ENCODE results near the gene GTF2IRD1. TPM values are rescaled to one million over a fixed set of nuclear protein-coding genes. Genes with fewer than 3 reads are reported as not detected.
A peak's percentile ranks its signal among the peaks of the same experiment; 100 is the strongest.
"Not testable (repeated sequence)": the region's sequence is repeated elsewhere in the genome, so short reads cannot be mapped to it uniquely, and the experiment has no call there.

GTF2IRD1 gene
- total RNA-seq, 2 experiments from 2014 or later, result 0.94 to 1.3 TPM

GRCh38 chr7:74491490-74491889 is 37.8 kb downstream of the GTF2IRD1 start:
- H3K4me1 Mint-ChIP-seq; H3K27ac Mint-ChIP-seq; DNase-seq; H3K36me3 Mint-ChIP-seq (ENCODE audit: low read depth); POLR2A ChIA-PET; H3K9me3 Mint-ChIP-seq; H3K27me3 Mint-ChIP-seq; H3K4me3 Mint-ChIP-seq; CTCF ChIA-PET: not testable (repeated sequence)

GRCh38 chr7:74493295-74493694 is 39.6 kb downstream of the GTF2IRD1 start:
- H3K27ac Mint-ChIP-seq, result peak overlapping the region; percentile 36
- no peak overlapping the region for H3K4me3 Mint-ChIP-seq
- peaks cover 2% of the 10 kb centered on the region for H3K9me3 Mint-ChIP-seq
- no peaks in the 10 kb centered on the region for H3K36me3 Mint-ChIP-seq (ENCODE audit: low read depth)
- CTCF ChIA-PET, result interaction anchor here (1.6 kb wide), 1 partner anchor 75 kb away, joined by 3 read pairs; no protein-coding TSS in a partner anchor
- no peak for DNase-seq
- no peaks in the 10 kb centered on the region for H3K27me3 Mint-ChIP-seq
- POLR2A ChIA-PET, result no interaction called here
- H3K4me1 Mint-ChIP-seq, result no peaks in the 10 kb centered on the region

- Mint-ChIP-seq H3K27me3 (no peaks in the 10 kb centered on the region), H3K4me1 (no peaks in the 10 kb centered on the region), H3K9me3 (peaks cover 2% of the 10 kb centered on the region), H3K36me3 (ENCODE audit: low read depth) (no peaks in the 10 kb centered on the region), H3K27ac (no peak overlapping the region), H3K4me3 (no peak overlapping the region)
- no peak for DNase-seq
- POLR2A ChIA-PET, result no interaction called here
- CTCF ChIA-PET, result interaction anchor here (1.6 kb wide), 1 partner anchor 76 kb away, joined by 3 read pairs; no protein-coding TSS in a partner anchor
Observed at GRCh38 chr7:74494076-74494548, 40.4 kb downstream of the GTF2IRD1 start.

- Mint-ChIP-seq H3K4me3 (no peak overlapping the region), H3K27ac (no peak overlapping the region), H3K9me3 (peaks cover 2% of the 10 kb centered on the region), H3K27me3 (no peaks in the 10 kb centered on the region), H3K36me3 (ENCODE audit: low read depth) (no peaks in the 10 kb centered on the region), H3K4me1 (no peaks in the 10 kb centered on the region)
- ChIA-PET CTCF (no interaction called here), POLR2A (no interaction called here)
- no peak for DNase-seq
Observed at GRCh38 chr7:74495112-74496086, 41.7 kb downstream of the GTF2IRD1 start.

- Mint-ChIP-seq H3K4me1 (no peaks in the 10 kb centered on the region), H3K9me3 (peaks cover 2% of the 10 kb centered on the region), H3K27ac (no peak overlapping the region), H3K4me3 (no peak overlapping the region), H3K36me3 (ENCODE audit: low read depth) (no peaks in the 10 kb centered on the region), H3K27me3 (no peaks in the 10 kb centered on the region)
- CTCF ChIA-PET, result no interaction called here
- POLR2A ChIA-PET, result no interaction called here
- DNase-seq, result no peak
Observed at GRCh38 chr7:74496272-74496671, 42.6 kb downstream of the GTF2IRD1 start.

- POLR2A ChIA-PET; H3K4me1 Mint-ChIP-seq; DNase-seq; H3K36me3 Mint-ChIP-seq (ENCODE audit: low read depth); H3K27me3 Mint-ChIP-seq; H3K9me3 Mint-ChIP-seq; H3K4me3 Mint-ChIP-seq; H3K27ac Mint-ChIP-seq: not testable (repeated sequence)
- CTCF ChIA-PET, result interaction anchor here (0.7 kb wide), 1 partner anchor 518 kb away, joined by 3 read pairs; no protein-coding TSS in a partner anchor
Observed at GRCh38 chr7:74496773-74497172, 43.1 kb downstream of the GTF2IRD1 start.

- Mint-ChIP-seq H3K4me3 (no peak overlapping the region), H3K36me3 (ENCODE audit: low read depth) (no peaks in the 10 kb centered on the region), H3K4me1 (no peaks in the 10 kb centered on the region), H3K27ac (no peak overlapping the region), H3K9me3 (peaks cover 2% of the 10 kb centered on the region), H3K27me3 (no peaks in the 10 kb centered on the region)
- CTCF ChIA-PET, result interaction anchor here (0.6 kb wide), 1 partner anchor 29 kb away, joined by 3 read pairs; no protein-coding TSS in a partner anchor
- POLR2A ChIA-PET, result no interaction called here
- DNase-seq, result no peak
Observed at GRCh38 chr7:74498354-74498753, 44.6 kb downstream of the GTF2IRD1 start.

GRCh38 chr7:74498996-74499834 is 45.5 kb downstream of the GTF2IRD1 start:
- Mint-ChIP-seq H3K27me3 (no peaks in the 10 kb centered on the region), H3K27ac (no peak overlapping the region), H3K36me3 (ENCODE audit: low read depth) (no peaks in the 10 kb centered on the region), H3K4me3 (no peak overlapping the region), H3K4me1 (no peaks in the 10 kb centered on the region), H3K9me3 (peaks cover 2% of the 10 kb centered on the region)
- DNase-seq, result no peak
- POLR2A ChIA-PET, result no interaction called here
- CTCF ChIA-PET, result interaction anchor here (0.6 kb wide), 1 partner anchor 568 kb away, joined by 3 read pairs; no protein-coding TSS in a partner anchor

- Mint-ChIP-seq H3K4me3 (no peak overlapping the region), H3K27me3 (no peaks in the 10 kb centered on the region), H3K36me3 (ENCODE audit: low read depth) (no peaks in the 10 kb centered on the region), H3K27ac (no peak overlapping the region), H3K4me1 (no peaks in the 10 kb centered on the region), H3K9me3 (peaks cover 2% of the 10 kb centered on the region)
- DNase-seq, result no peak
- ChIA-PET POLR2A (no interaction called here), CTCF (no interaction called here)
Observed at GRCh38 chr7:74499835-74500388, 46.2 kb downstream of the GTF2IRD1 start.

- no peaks in the 10 kb centered on the region for H3K27me3 Mint-ChIP-seq
Observed at GRCh38 chr7:74501298-74501697, 47.6 kb downstream of the GTF2IRD1 start.

GRCh38 chr7:74502216-74502891 is 48.6 kb downstream of the GTF2IRD1 start:
- H3K36me3 Mint-ChIP-seq (ENCODE audit: low read depth), result no peaks in the 10 kb centered on the region
- no peaks in the 10 kb centered on the region for H3K4me1 Mint-ChIP-seq
- no peaks in the 10 kb centered on the region for H3K27me3 Mint-ChIP-seq
- H3K27ac Mint-ChIP-seq, result no peak overlapping the region
- ChIA-PET CTCF (interaction anchor here (0.6 to 1.3 kb wide), 3 partner anchors 9 to 100 kb away, joined by 3 to 4 read pairs (median 4); no protein-coding TSS in a partner anchor), POLR2A (no interaction called here)
- no peak overlapping the region for H3K4me3 Mint-ChIP-seq
- DNase-seq, result no peak
- H3K9me3 Mint-ChIP-seq, result no peaks in the 10 kb centered on the region

More at GRCh38 chr7:74501298-74501697, 47.6 kb downstream of the GTF2IRD1 start:
- Mint-ChIP-seq H3K36me3 (ENCODE audit: low read depth) (no peaks in the 10 kb centered on the region), H3K27ac (no peak overlapping the region), H3K9me3 (no peaks in the 10 kb centered on the region), H3K4me3 (no peak overlapping the region), H3K4me1 (no peaks in the 10 kb centered on the region)
- CTCF ChIA-PET, result interaction anchor here (1.3 kb wide), 1 partner anchor 10 kb away, joined by 3 read pairs; no protein-coding TSS in a partner anchor
- POLR2A ChIA-PET, result no interaction called here
- no peak for DNase-seq

- no peak for DNase-seq
- H3K4me3 Mint-ChIP-seq, result no peak overlapping the region
- no peaks in the 10 kb centered on the region for H3K27me3 Mint-ChIP-seq
- H3K9me3 Mint-ChIP-seq, result no peaks in the 10 kb centered on the region
- no peaks in the 10 kb centered on the region for H3K4me1 Mint-ChIP-seq
- H3K36me3 Mint-ChIP-seq (ENCODE audit: low read depth), result no peaks in the 10 kb centered on the region
- no peak overlapping the region for H3K27ac Mint-ChIP-seq
- CTCF ChIA-PET, result no interaction called here
- POLR2A ChIA-PET, result no interaction called here
Observed at GRCh38 chr7:74503061-74503460, 49.4 kb downstream of the GTF2IRD1 start.
